Activated CD8-positive, alpha-beta memory T cell treated with anti-CD3 and anti-CD28 coated beads, Interleukin-2, amount 50 U/mL, for 1 hour (primary cell): Measurements from ENCODE around the gene GAL3ST2.
"Not testable (repeated sequence)": the region's sequence is repeated elsewhere in the genome, so short reads cannot be mapped to it uniquely, and the experiment has no call there.

Experiments
- DNase-seq: peaks from one replicate; pipeline ENCODE4 v3.0.0-alpha.2; 2020; ENCODE audit errors: extremely low read depth

The GAL3ST2 gene

GRCh38 chr2:241795021-241795999 lies 18.7 kb downstream of the GAL3ST2 start:
- DNase-seq, result no peak

DNA sequence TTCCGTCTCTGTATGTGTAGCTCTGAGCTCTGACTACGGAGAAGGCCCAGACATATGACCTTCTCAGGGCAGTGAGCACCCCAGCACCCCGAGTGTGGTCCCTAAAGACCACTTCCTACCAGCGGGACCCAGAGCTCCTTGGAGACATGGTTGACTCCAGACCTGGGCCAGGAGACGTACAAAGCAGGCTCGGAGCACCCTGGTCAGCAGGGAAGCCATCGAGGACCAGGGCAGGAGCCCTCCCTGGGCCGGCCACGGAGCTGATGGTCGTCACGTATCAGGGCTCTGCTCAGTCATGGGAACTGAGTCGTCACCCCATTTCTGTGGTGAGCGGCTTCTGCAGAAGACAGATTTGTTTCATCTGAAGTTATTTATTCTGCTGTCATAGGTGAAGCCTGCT lies 19.6 kb downstream of the GAL3ST2 start:
- no peak for DNase-seq

GRCh38 chr2:241796610-241797138 lies 20.1 kb downstream of the GAL3ST2 start:
- no peak for DNase-seq

GRCh38 chr2:241797441-241798080 lies 20.9 kb downstream of the GAL3ST2 start:
- no peak for DNase-seq

DNA sequence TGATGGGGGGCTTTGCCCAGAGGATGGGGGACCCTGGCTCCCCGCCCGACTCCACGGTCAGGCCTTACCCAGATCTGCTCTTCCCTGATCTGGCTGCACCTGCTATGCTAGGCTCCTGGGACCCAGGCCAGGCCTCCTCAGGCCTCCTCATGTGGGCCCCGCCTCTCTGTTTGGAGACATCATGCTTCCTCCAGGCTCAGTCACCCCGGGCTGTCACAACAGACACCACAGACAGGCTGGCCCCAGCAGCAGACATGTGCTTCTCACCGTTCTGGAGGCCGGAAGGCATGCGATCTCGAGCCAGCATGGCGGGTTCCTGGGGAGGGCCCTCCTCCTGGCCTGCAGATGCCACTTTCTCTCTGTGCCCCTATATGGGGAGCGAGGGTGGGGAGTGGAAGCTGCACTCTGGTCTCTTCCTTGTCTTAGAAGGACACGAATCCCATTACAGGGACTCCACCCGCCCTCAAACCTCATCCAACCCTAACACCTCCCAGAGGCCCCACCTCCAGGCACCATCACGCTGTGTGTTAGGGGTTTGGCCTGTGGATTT lies 21.5 kb downstream of the GAL3ST2 start:
- no peak for DNase-seq

DNA sequence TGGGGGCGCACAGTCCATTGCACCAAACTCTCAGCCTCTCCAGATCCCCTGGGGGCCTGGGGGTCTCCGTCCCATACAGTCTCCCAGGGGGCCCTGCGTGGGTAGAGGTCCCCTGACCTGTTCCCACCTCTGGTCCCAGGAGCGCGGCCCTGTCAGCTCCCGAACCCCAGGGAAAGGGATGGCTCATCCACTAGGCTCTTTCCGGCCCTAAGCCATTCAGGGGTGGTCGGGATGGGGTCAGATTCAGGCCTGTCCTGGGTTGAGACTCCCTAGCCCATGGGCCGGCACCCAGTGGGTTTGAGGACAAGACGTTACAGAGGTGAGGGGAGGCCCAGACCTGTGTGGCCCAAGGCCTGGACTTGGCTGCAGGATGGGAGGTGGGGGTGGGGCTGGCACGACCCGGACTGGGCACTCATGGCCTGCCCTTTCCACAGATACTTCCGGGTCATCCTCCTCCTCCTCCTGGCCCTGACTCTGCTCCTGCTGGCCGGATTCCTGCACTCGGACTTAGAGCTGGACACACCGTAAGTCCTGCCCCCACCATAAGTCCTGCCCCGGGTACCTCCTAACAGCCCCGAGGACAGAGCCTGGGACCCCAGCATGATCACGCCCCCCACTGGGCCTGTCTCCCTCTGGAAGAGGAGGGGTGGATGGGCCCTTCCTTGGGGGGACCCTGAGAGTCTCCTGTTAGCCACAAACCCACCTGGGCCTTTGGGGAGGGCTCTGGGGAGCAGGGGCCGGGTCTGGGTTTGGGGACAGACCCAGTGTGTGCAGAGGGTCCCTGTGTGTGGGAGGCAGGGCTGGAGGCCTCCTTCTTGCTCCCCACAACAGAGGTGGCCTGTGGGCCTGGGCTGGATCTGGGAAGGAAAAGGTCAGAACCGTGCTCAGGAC lies 22.3 kb downstream of the GAL3ST2 start:
- DNase-seq, result no peak

GRCh38 chr2:241799522-241800197 lies 23.0 kb downstream of the GAL3ST2 start:
- DNase-seq, result no peak

DNA sequence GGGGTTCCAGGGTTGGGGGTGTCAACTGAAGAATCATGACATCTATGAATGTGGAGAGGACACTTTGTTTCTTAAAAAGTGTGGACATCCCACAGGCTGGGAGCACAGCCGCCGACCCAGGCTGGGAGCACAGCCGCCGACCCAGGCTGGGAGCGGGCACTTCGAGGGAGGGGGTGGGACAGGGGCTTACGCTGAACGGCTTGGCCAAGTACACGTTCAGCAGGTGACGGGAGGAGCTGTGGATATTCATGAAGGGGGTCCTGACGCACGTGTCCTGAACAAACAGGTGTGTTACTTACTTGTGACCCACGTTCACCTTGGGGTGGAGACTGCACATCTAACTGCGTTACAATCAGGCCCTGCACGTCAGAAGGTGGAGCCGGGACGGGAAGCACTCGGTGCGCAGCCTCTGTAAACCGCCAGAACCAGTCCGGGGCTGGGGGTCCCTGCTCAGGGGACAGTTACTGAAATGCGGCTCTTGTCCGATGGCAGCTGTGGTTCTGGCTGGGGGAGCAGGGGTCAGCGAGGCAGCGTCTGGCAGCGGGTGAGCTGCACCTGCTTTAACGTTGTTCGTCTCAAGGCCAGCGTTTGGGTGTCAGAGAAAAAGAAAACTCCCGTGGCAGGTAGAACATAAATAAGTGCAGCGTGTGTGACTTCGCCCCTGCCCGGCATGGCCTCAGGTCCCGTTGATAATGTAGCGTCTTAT lies 23.7 kb downstream of the GAL3ST2 start:
- not testable (repeated sequence) for DNase-seq

GRCh38 chr2:241801611-241802420 lies 25.2 kb downstream of the GAL3ST2 start:
- DNase-seq, result no peak

DNA sequence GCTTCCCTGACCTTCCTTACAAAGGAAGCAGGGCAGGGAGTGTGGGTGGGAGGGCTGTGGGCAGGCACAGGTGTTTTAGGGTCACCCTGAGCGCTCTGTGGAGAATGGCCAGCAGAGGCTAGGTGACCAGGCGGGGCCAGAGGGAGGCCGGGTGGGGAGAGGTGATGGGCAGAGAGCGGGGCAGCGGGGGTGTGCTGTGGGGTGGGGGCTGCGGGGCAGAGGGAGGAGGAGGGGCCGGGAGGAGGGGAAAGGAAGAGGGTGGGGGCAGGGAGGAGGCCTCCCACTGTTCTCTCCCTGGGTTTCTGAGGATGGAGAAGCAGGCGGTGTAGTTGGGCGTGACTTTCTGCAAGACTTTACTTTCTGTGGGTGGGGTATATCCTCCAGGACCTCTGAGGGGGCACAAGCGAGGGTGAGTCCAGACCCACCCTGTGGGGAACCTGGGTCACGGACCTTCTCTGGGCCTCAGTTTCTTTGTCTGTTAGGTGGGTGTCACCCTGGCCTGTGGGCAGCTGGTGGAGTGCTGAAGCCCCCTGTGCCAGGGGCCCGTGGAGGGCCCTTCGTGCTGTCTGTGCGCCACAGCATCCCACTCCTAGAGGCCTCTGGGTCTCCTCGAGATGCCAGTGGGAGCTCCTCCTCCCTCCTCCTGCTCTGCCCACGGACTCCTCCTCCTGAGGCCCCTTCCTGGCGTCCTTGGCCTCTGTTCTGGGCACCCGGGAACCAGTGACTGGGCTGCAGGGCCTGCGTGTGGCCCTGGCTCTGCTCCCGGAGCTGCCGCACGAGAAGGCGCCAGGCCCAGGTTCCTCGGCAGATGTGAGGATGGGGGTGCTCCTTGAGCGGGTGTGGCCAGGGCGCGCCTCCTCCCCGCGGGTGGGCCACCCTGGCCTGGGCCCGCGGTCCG lies 26.0 kb downstream of the GAL3ST2 start:
- DNase-seq, result no peak

DNA sequence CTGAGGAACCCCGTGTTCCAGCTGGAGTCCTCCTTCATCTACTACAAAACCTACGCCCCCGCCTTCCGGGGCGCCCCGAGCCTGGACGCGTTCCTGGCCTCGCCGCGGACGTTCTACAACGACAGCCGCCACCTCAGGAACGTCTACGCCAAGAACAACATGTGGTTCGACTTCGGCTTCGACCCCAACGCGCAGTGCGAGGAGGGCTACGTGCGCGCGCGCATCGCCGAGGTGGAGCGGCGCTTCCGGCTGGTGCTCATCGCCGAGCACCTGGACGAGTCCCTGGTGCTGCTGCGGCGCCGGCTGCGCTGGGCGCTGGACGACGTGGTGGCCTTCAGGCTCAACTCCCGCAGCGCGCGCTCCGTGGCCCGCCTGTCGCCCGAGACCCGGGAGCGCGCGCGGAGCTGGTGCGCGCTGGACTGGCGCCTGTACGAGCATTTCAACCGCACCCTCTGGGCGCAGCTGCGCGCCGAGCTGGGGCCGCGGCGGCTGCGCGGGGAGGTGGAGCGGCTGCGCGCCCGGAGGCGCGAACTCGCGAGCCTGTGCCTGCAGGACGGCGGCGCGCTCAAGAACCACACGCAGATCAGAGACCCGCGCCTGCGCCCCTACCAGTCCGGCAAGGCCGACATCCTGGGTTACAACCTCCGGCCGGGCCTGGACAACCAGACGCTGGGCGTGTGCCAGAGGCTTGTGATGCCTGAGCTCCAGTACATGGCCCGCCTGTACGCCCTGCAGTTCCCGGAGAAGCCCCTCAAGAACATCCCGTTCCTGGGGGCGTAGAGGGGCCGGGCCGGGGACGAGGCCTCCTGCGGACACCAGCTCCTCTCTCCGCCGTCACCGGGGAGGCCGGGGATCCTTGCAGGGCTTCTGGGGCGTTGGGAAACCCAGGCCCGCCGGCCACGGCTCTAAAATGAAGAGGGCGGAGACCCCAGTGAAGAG lies 27.0 kb downstream of the GAL3ST2 start:
- DNase-seq, result no peak

DNA sequence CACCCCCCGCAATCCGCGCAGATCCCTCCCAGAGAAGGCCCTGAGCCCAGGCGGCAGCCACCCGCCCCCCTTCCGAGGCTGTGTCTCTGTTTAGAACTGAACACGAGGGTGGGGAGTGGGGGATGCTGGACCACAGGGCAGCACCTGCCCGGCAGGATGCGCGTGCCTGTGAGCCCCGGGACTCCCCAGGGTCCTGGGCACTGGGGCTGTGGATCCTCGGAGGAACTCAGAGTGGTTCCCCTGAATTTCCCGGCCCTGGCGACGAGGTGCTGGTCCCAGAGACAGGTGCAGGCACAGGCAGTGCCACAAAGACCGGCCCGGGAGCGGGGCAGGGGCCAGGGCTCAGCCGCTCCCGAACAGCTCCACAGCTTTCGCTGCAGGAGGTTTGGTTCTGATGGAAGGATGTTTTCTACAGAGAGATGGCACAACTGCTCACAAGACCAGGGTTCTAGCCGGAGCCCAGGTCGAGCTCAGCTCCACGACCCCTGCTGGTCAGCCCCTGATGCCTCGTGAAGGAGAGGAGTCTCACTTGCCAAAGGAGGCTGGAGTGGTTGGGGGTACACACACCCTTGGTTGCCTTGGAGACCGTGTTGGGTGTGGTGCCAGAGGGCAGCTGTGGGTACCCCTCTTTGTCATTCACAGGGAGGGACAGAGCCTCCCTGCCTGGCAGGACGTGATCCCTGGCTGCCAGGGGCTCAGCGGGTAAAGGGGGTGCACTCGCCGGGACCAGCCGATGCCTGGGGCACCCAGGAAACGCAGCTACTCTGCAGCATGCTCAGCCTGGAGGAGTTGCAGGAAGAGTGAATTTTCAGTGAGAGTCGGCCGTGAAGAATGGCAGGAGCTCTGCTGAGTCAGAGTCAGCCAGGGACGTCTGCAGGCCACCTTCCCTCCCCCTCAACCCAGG lies 28.0 kb downstream of the GAL3ST2 start:
- no peak for DNase-seq

- DNase-seq, result not testable (repeated sequence)
These were observed 29.6 kb downstream of the GAL3ST2 start for GRCh38 chr2:241806217-241806616.

- DNase-seq, result no peak
These were observed 31.6 kb downstream of the GAL3ST2 start for GRCh38 chr2:241808051-241808720.

DNA sequence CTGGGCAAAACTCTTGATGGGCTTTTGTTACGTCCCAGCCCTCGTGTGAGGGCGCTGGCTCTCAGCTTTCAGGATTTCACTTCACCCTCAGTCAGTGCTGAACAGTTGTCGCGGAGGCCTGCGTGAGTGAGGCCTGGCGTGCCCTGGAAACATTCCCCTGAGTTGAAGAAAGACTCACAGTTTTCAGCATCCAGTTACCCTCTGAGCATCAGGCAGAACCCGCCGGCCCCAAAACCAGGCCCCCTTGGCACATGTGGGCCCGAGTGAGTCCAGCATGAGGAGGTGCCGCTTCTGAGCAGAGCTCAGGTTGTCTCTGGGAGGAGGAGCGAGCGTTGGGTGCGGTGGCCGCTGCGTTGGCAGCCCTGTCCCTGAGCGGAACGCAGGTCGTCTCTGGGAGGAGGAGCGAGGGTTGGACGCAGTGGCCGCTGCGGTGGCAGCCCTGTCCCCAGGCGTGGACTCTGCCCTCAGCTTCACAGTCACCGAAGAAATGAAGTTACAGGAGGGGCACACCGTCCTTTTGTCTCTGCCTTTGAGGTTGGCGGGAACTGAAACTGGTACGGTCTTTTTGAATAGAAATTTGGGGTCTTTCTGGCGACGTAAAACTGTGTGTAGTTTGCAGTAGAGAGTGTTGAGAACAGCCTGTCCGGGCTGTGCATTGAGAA lies 32.2 kb downstream of the GAL3ST2 start, which contains the start of gene NEU4:
NEU4 (plus strand) TSS at position 473 of the 662 bp plus-strand sequence. CDS start 5,292 bp downstream, outside the sequence.
- no peak for DNase-seq
